MV-4-11 (cell line): Measurements from ENCODE around the gene B3GNT7.
"Not testable (repeated sequence)": the region's sequence is repeated elsewhere in the genome, so short reads cannot be mapped to it uniquely, and the experiment has no call there.

Experiments used
- DNase-seq: peaks from one replicate; lab custom pipeline; 2025; lab: John Stamatoyannopoulos, UW

B3GNT7 gene

GRCh38 chr2:231400681-231401080 lies 5.2 kb downstream of the B3GNT7 start:
- DNase-seq: not testable (repeated sequence)

GRCh38 chr2:231401101-231401500 lies 5.6 kb downstream of the B3GNT7 start:
- DNase-seq: not testable (repeated sequence)

GRCh38 chr2:231403421-231404182 lies 8.1 kb downstream of the B3GNT7 start:
- not testable (repeated sequence) for DNase-seq

GRCh38 chr2:231404183-231404578 lies 8.7 kb downstream of the B3GNT7 start:
- DNase-seq: not testable (repeated sequence)

- not testable (repeated sequence) for DNase-seq
Measured at GRCh38 chr2:231405601-231406367, 10.3 kb downstream of the B3GNT7 start.

- DNase-seq: not testable (repeated sequence)
Measured at GRCh38 chr2:231407686-231408085, 12.2 kb downstream of the B3GNT7 start.

GRCh38 chr2:231408304-231408703 lies 12.8 kb downstream of the B3GNT7 start:
- not testable (repeated sequence) for DNase-seq

- DNase-seq: no peak
Measured at GRCh38 chr2:231409776-231410175, 14.3 kb downstream of the B3GNT7 start.

- DNase-seq: no peak
Measured at GRCh38 chr2:231410293-231411004, 14.9 kb downstream of the B3GNT7 start.

GRCh38 chr2:231411237-231411636 lies 15.7 kb downstream of the B3GNT7 start:
- no peak for DNase-seq

- DNase-seq: peak; percentile 75
Measured at GRCh38 chr2:231411831-231412617, 16.5 kb downstream of the B3GNT7 start.

- no peak for DNase-seq
Measured at GRCh38 chr2:231412618-231412963, 17.1 kb downstream of the B3GNT7 start.

- no peak for DNase-seq
Measured at GRCh38 chr2:231413456-231413855, 17.9 kb downstream of the B3GNT7 start.

GRCh38 chr2:231413921-231414476 lies 18.5 kb downstream of the B3GNT7 start:
- no peak for DNase-seq

GRCh38 chr2:231415029-231415428 lies 19.5 kb downstream of the B3GNT7 start:
- DNase-seq: no peak

- no peak for DNase-seq
Measured at GRCh38 chr2:231418820-231419640, 23.5 kb downstream of the B3GNT7 start.

- no peak for DNase-seq
Measured at GRCh38 chr2:231421051-231421580, 25.6 kb downstream of the B3GNT7 start.

GRCh38 chr2:231422056-231422455 lies 26.5 kb downstream of the B3GNT7 start:
- peak; percentile 90 for DNase-seq

- no peak for DNase-seq
Measured at GRCh38 chr2:231423176-231423575, 27.7 kb downstream of the B3GNT7 start.

- peak; percentile 45 for DNase-seq
Measured at GRCh38 chr2:231425291-231425810, 29.8 kb downstream of the B3GNT7 start.
